Endodermal cell (in vitro differentiated cells): Measurements from ENCODE around the gene RFLNA. TPM values are rescaled to one million over a fixed set of nuclear protein-coding genes. Genes with fewer than 3 reads are reported as not detected.

Experiments
- DNase-seq: peaks from one replicate; pipeline ENCODE4 v3.0.0-alpha.2; 2017
- H3K27ac ChIP-seq: 2 replicates; pipeline ENCODE4 v1.5.1; 2013; ENCODE audit warnings: mild to moderate bottlenecking, low read depth, low read length, moderate library complexity
- H3K27me3 ChIP-seq: 2 replicates; pipeline ENCODE4 v1.6.1; 2013; ENCODE audit warnings: mild to moderate bottlenecking, low read length, moderate library complexity; ENCODE audit not compliant: insufficient read depth, control insufficient read depth, poor library complexity, severe bottlenecking
- H3K36me3 ChIP-seq: 2 replicates; pipeline ENCODE4 v1.7.0; 2013; ENCODE audit warnings: mild to moderate bottlenecking, low read length, moderate library complexity; ENCODE audit not compliant: control insufficient read depth, insufficient read depth
- H3K4me1 ChIP-seq: one replicate; pipeline ENCODE4 v1.7.0; 2013; ENCODE audit warnings: low read length; ENCODE audit not compliant: control insufficient read depth, insufficient read depth
- H3K4me3 ChIP-seq: 2 replicates; pipeline ENCODE4 v1.5.1; 2013; ENCODE audit warnings: mild to moderate bottlenecking, low read length, moderate library complexity
- H3K9ac ChIP-seq: 2 replicates; pipeline ENCODE4 v1.6.1; 2013; ENCODE audit warnings: mild to moderate bottlenecking, low read length, moderate library complexity; ENCODE audit not compliant: poor library complexity, severe bottlenecking; ENCODE audit errors: extremely low read depth
- H3K9me3 ChIP-seq: 2 replicates; pipeline ENCODE4 v1.6.1; 2013; ENCODE audit warnings: mild to moderate bottlenecking, low read length, moderate library complexity; ENCODE audit not compliant: control insufficient read depth
- H3K27ac Mint-ChIP-seq: 2 replicates; pipeline ENCODE4 v1.8.0; 2020; ENCODE audit warnings: mixed read lengths
- H3K27me3 Mint-ChIP-seq: 2 replicates; pipeline ENCODE4 v1.8.0; 2021; ENCODE audit warnings: mild to moderate bottlenecking, mixed read lengths; ENCODE audit not compliant: insufficient read depth
- H3K36me3 Mint-ChIP-seq: 2 replicates; pipeline ENCODE4 v1.8.0; 2020; ENCODE audit warnings: low read depth, mixed read lengths
- H3K4me1 Mint-ChIP-seq: 2 replicates; pipeline ENCODE4 v1.8.0; 2020; ENCODE audit warnings: mixed read lengths
- H3K4me3 Mint-ChIP-seq: 2 replicates; pipeline ENCODE4 v1.8.0; 2020; ENCODE audit warnings: mild to moderate bottlenecking, moderate library complexity, mixed read lengths
- H3K9me3 Mint-ChIP-seq: 2 replicates; pipeline ENCODE4 v1.8.0; 2020; ENCODE audit warnings: mild to moderate bottlenecking, mixed read lengths
- CTCF ChIP-seq: fragments of 200-600 bp; sonication (generic); conservative IDR thresholded peaks from 2 replicates; pipeline ENCODE4 v1.5.0; 2021; ENCODE audit warnings: antibody characterized with exemption, mild to moderate bottlenecking
- WGBS, 2 experiments: methylation state at CpG; one replicate each; pipeline versions ENCODE4 v1.1.5 to v1.1.7; 2013; ENCODE audit warnings: missing lambda C conversion rate in 2 of 2, mixed read lengths in 1 of 2; ENCODE audit not compliant: insufficient coverage in 1 of 2, insufficient read length in 1 of 2; 5-methylcytosine and 5-hydroxymethylcytosine counted together
- total RNA-seq, 2 donors: library from RNA; stranded (reverse); fragmentation: NEBNext Ultra II Directional in 1 of 2; extraction: Animal tissue kit (Norgen Biotek cat#: 25700) in 1 of 2; gene quantifications; 2 replicates in 1 of 2; 3 replicates in 1 of 2; pipeline ENCODE4 v1.2.1, GENCODE V29; 2021

The RFLNA gene
- total RNA-seq, 2 donors from 2014 or later, result 1.2 to 2.0 TPM

GRCh38 chr12:124326871-124327270 is 32.0 kb downstream of the RFLNA start:
- Mint-ChIP-seq H3K36me3 (peaks cover 49% of the 10 kb centered on the region), H3K4me3 (no peak overlapping the region), H3K27me3 (no peaks in the 10 kb centered on the region), H3K27ac (no peak overlapping the region), H3K4me1 (no peaks in the 10 kb centered on the region), H3K9me3 (peaks cover 28% of the 10 kb centered on the region)
- Histone ChIP-seq H3K4me3 (no peak overlapping the region), H3K27ac (peak overlapping the region; percentile 12), H3K9me3 (peaks cover 24% of the 10 kb centered on the region), H3K36me3 (peaks cover 34% of the 10 kb centered on the region), H3K9ac (no peak overlapping the region), H3K27me3 (no peaks in the 10 kb centered on the region), H3K4me1 (no peaks in the 10 kb centered on the region)
- 96 to 99% methylated on average over 6 to 9 of the region's 9 CpGs for WGBS, 2 experiments
- no peak for DNase-seq
- no peak for TF ChIP-seq CTCF

GRCh38 chr12:124327362-124328043 is 32.6 kb downstream of the RFLNA start:
- Mint-ChIP-seq H3K36me3 (peaks cover 51% of the 10 kb centered on the region), H3K27me3 (no peaks in the 10 kb centered on the region), H3K9me3 (peaks cover 26% of the 10 kb centered on the region), H3K4me3 (no peak overlapping the region), H3K4me1 (no peaks in the 10 kb centered on the region), H3K27ac (no peak overlapping the region)
- no peak for DNase-seq
- H3K27me3 ChIP-seq, result no peaks in the 10 kb centered on the region
- peaks cover 24% of the 10 kb centered on the region for H3K9me3 ChIP-seq
- H3K4me1 ChIP-seq, result no peaks in the 10 kb centered on the region
- no peak overlapping the region for H3K4me3 ChIP-seq
- no peak overlapping the region for H3K27ac ChIP-seq
- peaks cover 39% of the 10 kb centered on the region for H3K36me3 ChIP-seq
- TF ChIP-seq CTCF, result no peak
- 92 to 96% methylated on average over 9 to 16 of the region's 18 CpGs for WGBS, 2 experiments
- H3K9ac ChIP-seq, result no peak overlapping the region

GRCh38 chr12:124328116-124328515 is 33.2 kb downstream of the RFLNA start:
- no peak overlapping the region for H3K4me3 ChIP-seq
- Mint-ChIP-seq H3K4me3 (no peak overlapping the region), H3K27me3 (no peaks in the 10 kb centered on the region), H3K36me3 (peaks cover 51% of the 10 kb centered on the region), H3K27ac (no peak overlapping the region), H3K4me1 (no peaks in the 10 kb centered on the region), H3K9me3 (peaks cover 21% of the 10 kb centered on the region)
- peaks cover 44% of the 10 kb centered on the region for H3K36me3 ChIP-seq
- peak; percentile 49 for DNase-seq
- H3K27ac ChIP-seq, result no peak overlapping the region
- 92 to 97% methylated on average over 6 to 13 of the region's 13 CpGs for WGBS, 2 experiments
- H3K27me3 ChIP-seq, result no peaks in the 10 kb centered on the region
- peaks cover 17% of the 10 kb centered on the region for H3K9me3 ChIP-seq
- H3K4me1 ChIP-seq, result no peaks in the 10 kb centered on the region
- TF ChIP-seq CTCF, result no peak
- no peak overlapping the region for H3K9ac ChIP-seq
